GM18951 (cell line): ENCODE data around the gene NSUN5.
"Not testable (repeated sequence)": the region's sequence is repeated elsewhere in the genome, so short reads cannot be mapped to it uniquely, and the experiment has no call there.

Experiments
- POLR2A ChIP-seq: IDR thresholded peaks from 4 replicates; pipeline ENCODE4 v1.6.1; 2011; ENCODE audit warnings: mild to moderate bottlenecking; ENCODE audit not compliant: insufficient read length, insufficient read depth; ENCODE audit errors: extremely low read depth
- in situ Hi-C: fragments of 300-500 bp; cut with MboI; formaldehyde crosslinking; loops from one replicate; pipeline ENCODE4 v1.12.0; 2022; ENCODE audit warnings: low sequenced_read_pairs, mixed read lengths, inconsistent platforms; ENCODE audit not compliant: unreplicated experiment

The NSUN5 gene

DNA sequence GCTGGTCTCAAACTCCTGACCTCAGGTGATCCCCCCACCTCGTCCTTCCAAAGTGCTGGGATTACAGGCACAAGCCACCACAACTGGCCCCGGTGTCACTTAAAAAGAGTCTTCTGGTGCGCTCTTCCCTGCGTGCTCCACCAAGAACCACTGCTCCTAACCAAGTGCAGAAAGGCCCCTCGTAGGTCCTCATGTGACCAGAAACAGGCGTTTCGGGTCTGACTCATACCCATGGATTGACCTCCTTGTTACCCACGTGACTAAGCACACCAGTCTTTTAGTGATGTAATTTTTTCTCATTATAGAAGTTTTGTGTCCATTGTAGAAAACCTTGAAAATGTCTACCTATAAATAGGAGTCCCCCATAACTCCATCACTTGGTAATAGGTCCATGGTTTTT, 33.3 kb upstream of the NSUN5 start:
- no peak for TF ChIP-seq POLR2A
- in situ Hi-C loops, result no loop called here

DNA sequence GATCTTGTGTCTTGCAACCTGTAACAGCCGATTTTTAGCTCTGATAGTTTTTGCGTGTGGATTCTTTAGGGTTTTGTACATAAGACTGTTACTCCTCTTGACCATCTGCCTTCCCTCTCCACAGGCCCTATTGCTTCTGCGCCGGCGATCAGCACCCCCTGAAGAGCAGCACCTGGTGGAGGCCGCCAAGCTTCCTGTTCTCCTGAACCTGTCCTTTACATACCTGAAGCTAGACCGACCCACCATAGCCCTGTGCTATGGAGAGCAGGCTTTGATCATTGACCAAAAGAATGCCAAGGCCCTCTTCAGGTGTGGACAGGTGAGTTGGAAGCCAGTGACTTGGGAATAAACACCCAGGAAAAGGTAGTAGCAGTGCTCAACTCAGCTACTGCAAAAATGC, 31.9 kb upstream of the NSUN5 start:
- in situ Hi-C loops, result no loop called here
- no peak for TF ChIP-seq POLR2A

DNA sequence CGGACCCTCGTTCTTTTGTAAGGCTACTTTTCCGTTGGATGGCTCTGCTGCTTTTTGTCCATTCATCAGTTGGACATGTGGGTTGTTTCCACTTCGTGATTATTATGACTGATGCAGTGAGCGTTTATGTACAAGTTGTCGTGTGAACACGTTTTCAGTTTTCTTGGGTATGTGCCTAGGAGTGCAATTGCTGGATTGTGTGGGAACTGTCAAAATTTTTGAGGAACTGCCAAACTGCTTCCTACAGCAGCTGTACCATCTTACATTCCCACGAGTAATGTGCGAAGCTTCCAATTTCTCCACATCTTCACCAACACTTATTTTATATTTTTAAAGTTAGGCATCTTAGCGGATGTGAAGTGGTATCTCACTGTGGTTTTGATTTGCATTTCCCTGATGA, 29.7 kb upstream of the NSUN5 start:
- in situ Hi-C loops, result no loop called here
- TF ChIP-seq POLR2A, result no peak

GRCh38 chr7:73332447-73332846, 23.8 kb upstream of the NSUN5 start:
- in situ Hi-C loops, result no loop called here
- TF ChIP-seq POLR2A, result no peak

DNA sequence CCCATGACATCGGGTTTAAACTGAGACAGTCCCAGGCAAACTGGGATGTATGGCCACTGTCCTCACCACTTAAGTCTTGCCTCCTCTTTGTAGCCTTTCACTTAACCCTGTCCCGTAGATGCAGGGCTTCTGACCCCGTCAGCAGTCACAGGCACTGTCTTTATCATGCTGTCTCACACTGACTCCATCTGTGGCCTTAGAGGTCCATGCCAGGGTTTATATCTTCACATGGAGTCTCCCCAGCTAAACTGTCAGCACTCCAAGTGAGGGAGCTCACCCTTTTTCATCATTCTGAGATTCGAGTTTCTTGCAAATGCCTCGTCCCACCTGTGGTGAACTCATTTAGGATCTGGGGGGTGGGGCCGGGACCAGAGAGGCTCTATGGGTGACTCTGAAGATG, 22.1 kb upstream of the NSUN5 start:
- TF ChIP-seq POLR2A, result no peak
- in situ Hi-C loops, result no loop called here

- no peak for TF ChIP-seq POLR2A
- in situ Hi-C loops, result no loop called here
Measured at GRCh38 chr7:73329861-73330581, 21.4 kb upstream of the NSUN5 start.

GRCh38 chr7:73328696-73329095, 20.1 kb upstream of the NSUN5 start:
- in situ Hi-C loops, result no loop called here
- no peak for TF ChIP-seq POLR2A

DNA sequence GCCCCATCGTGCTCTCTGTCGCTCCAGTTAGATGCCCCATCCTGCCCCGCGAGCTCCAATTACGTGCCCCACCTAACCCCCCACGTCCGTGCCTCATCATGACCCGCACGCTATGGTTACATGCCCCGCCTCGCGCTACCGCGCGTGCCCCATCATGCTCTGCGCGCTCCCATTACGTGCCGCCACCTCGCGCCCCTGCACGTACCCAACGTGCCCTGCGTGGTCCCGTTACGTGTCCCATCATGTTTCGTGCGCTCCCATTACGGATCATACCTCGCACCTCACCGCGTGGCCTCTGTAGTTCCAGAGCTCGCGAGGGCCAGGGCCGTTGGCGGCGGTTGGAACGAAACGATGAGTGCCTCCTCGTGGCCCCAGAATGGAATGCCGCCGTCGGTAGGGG, 19.3 kb upstream of the NSUN5 start, which contains the start of the genes FKBP6 and TRIM50:
TSS of gene FKBP6 (plus strand) at position 240 of the 400 bp plus-strand sequence. CDS start 268 bp downstream, outside the sequence.
TSS of gene TRIM50 (minus strand) at position 161 of the 400 bp plus-strand sequence. CDS start 3,295 bp downstream, outside the sequence.
- in situ Hi-C loops, result not testable (repeated sequence)

DNA sequence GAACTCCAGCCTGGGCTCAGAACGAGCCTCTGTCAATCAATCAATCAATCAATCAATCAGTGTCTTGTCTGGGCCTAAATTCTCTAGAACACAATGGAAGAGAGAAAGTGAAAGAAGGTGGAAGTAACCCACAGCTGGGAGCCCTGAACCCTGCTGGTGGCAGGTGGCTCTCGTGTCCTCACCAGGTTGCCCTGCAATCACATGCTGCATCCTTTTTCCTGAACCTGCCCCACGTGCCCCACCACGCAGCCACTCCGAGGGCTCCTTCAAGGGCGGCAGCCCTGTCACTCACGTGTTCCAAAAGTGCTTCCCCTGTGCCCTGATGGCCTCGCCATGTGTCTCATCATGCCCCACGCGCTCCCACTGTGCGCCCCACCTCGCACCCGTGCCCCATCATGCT, 18.8 kb upstream of the NSUN5 start:
- in situ Hi-C loops, result not testable (repeated sequence)

DNA sequence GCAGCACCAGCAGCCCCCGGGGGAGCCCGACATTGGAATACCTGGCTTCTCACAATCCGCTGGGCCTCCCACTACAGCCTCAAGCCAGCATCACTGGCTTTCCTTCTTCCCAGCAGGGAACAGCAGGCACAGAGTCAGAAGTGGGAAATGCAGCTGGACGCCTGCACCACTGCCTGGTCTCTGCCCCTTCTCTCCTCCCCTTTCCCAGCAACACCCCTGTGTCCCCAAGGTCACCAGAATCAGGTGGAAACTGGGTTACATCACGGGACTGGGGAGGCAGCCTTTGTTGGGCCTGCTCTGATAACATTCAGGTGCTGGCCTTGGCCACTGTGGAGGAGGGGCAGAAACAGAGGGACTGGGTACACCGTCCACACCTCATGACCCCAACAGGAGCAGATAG, 16.8 kb upstream of the NSUN5 start:
- in situ Hi-C loops, result not testable (repeated sequence)

- in situ Hi-C loops, result not testable (repeated sequence)
Measured at GRCh38 chr7:73324081-73324845, 15.6 kb upstream of the NSUN5 start.

DNA sequence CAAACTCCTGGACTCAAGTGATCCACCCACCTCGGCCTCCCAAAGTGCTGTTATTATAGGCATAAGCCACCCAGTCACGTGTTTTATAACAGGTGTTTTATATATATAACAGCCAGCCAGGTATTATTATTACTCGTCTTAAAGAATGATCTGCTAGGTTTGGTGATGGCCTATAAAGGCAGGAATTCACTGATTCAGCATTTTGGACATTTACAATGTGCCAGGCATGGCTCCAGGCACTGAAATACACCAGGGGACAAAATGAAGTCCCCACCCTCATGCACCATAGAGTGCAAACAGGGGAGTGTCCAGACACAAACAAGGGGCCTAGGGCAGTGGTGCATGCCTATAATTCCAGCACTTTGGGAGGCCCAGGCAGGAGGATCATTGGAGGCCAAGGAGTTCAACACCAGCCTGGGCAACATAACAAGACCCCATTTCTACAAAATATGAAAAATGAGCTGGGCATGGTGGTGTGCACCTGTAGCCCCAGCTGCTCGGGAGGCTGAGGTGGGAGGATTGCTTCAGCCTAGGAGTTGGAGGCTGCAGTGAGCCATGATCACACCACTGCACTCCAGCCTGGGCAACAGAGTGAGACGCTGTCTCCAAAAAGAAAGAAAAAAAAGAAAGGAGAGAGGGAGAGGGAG, 14.9 kb upstream of the NSUN5 start:
- in situ Hi-C loops, result not testable (repeated sequence)

DNA sequence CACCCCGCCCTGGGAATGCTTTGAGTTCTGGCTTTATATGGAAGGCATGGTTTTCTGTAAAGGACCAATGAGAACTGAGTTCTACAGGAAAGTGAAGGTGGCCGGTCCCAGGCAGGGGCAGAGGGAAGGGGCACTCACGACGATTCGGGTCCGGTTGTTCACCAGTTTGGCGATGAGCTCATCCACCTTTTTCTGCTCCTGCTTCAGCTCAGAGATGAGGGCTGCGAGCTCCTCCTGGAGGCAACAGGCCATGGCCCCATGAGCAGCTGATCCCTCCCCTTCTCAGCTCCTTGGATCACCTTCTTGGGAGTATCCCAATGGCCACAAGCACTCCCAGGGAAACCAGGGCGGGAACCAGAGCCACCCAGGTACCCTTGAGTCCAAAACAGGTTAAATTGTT, 11.4 kb upstream of the NSUN5 start:
- in situ Hi-C loops, result not testable (repeated sequence)

DNA sequence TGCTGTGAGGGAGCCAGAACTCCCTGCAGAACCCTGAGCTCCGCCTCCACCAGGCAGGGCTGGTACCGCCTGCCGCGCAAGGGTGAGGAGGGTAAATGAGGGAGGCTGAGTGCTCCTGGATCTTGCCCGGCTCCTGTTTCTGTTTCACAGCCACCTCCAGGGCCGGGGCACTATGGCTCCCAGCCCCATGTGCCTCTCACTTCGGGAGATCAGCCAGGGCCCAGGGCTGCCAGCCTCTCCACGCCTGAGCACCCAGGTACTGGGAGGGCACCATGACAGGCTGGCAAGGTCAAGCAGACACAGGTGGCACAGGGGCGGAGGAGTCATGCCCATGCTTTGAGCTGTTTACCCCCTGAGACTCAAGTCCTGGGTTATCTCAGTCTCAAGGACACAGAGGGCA, 10.9 kb upstream of the NSUN5 start:
- in situ Hi-C loops, result not testable (repeated sequence)

DNA sequence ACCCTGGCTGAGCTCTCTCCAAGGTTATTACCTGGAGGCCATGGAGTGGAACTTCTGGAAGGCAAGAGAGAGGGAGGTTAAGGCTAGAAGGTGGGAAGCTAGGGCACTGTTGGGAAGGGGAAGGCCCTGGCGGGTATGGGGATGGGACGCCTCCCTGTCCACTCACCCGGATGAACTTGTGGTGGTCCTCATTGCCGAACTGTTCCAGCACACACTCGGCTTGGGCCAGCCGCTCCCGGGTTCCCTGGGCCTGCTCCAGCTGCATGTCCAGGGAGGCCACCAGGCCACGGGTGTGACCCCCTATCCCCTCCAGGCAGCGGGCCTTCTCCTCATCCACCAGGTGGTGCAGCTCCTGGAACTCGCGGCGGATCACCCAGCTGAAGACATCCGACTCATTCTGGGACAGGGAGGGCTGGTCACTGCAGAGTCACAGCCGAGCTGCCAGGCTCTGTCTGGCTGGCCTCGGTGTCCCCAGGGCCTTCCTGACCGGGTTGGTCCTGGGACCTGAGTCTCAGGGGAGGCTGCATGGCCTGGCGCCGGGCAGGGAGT, 10.1 kb upstream of the NSUN5 start:
- in situ Hi-C loops, result not testable (repeated sequence)
